Liver (tissue), 9 donors: Measurements from ENCODE around the gene DNAJC22. TPM values are rescaled to one million over a fixed set of nuclear protein-coding genes. Genes with fewer than 3 reads are reported as not detected.

Source experiments
- DNase-seq: peaks from one replicate; pipeline ENCODE4 v3.0.0-alpha.2; 2017; ENCODE audit warnings: low spot score
- H3K27ac ChIP-seq, 2 donors: one replicate each; pipeline ENCODE4 v1.7.0; 2013; ENCODE audit warnings: inconsistent platforms in 2 of 2, low read length in 2 of 2, control low read depth in 1 of 2, low read depth in 1 of 2, mild to moderate bottlenecking in 1 of 2
- H3K27me3 ChIP-seq, 4 donors: one replicate each; pipeline versions ENCODE4 v1.6.1 to v1.7.0; 2013; ENCODE audit warnings: low read length in 3 of 4, inconsistent platforms in 1 of 4, mild to moderate bottlenecking in 1 of 4, moderate library complexity in 1 of 4; ENCODE audit not compliant: control insufficient read depth in 4 of 4, insufficient read depth in 4 of 4
- H3K36me3 ChIP-seq, 4 donors: one replicate each; pipeline versions ENCODE4 v1.6.1 to v1.7.0; 2013; ENCODE audit warnings: low read length in 3 of 4, mild to moderate bottlenecking in 3 of 4, low read depth in 1 of 4, moderate library complexity in 1 of 4; ENCODE audit not compliant: control insufficient read depth in 4 of 4, insufficient read depth in 3 of 4
- H3K4me1 ChIP-seq, 4 donors: one replicate each; pipeline versions ENCODE4 v1.6.1 to v1.7.0; 2013; ENCODE audit warnings: low read length in 3 of 4, mild to moderate bottlenecking in 3 of 4, moderate library complexity in 1 of 4; ENCODE audit not compliant: control insufficient read depth in 4 of 4, insufficient read depth in 4 of 4
- H3K4me3 ChIP-seq, 3 donors: one replicate each; pipeline versions ENCODE4 v1.6.1 to v1.7.0; 2013; ENCODE audit warnings: low read length in 3 of 3, control low read depth in 1 of 3, low read depth in 1 of 3, mild to moderate bottlenecking in 1 of 3
- H3K9ac ChIP-seq, 2 donors: one replicate each; pipeline ENCODE4 v1.7.0; 2013; ENCODE audit warnings: low read length in 2 of 2, mild to moderate bottlenecking in 2 of 2, moderate library complexity in 2 of 2, control low read depth in 1 of 2, low read depth in 1 of 2
- H3K9me3 ChIP-seq, 4 donors: one replicate each; pipeline versions ENCODE4 v1.6.1 to v1.7.0; 2013; ENCODE audit warnings: low read length in 3 of 4; ENCODE audit not compliant: control insufficient read depth in 4 of 4
- EGR1 ChIP-seq, 2 donors: IDR thresholded peaks; 2 replicates each; pipeline ENCODE4 v1.6.1; 2016 to 2018; ENCODE audit warnings: antibody characterized with exemption in 2 of 2, low read depth in 2 of 2
- FOXA1 ChIP-seq: IDR thresholded peaks from 2 replicates; pipeline ENCODE4 v1.6.1; 2016; ENCODE audit warnings: antibody characterized with exemption
- FOXA2 ChIP-seq: IDR thresholded peaks from 2 replicates; pipeline ENCODE4 v1.6.1; 2016; ENCODE audit warnings: antibody characterized with exemption
- GABPA ChIP-seq, 2 donors: IDR thresholded peaks in 1 of 2; conservative IDR thresholded peaks in 1 of 2; 2 replicates each; pipeline ENCODE4 v1.6.1; 2016; ENCODE audit warnings: antibody characterized with exemption in 2 of 2, mild to moderate bottlenecking in 1 of 2, moderate library complexity in 1 of 2
- HNF4A ChIP-seq, 2 donors: conservative IDR thresholded peaks; 2 replicates each; pipeline ENCODE4 v1.6.1; 2016; ENCODE audit warnings: antibody characterized with exemption in 2 of 2, mild to moderate bottlenecking in 2 of 2
- HNF4G ChIP-seq: IDR thresholded peaks from 2 replicates; pipeline ENCODE4 v1.6.1; 2016; ENCODE audit warnings: antibody characterized with exemption
- JUND ChIP-seq, 2 donors: IDR thresholded peaks; 2 replicates each; pipeline ENCODE4 v1.6.1; 2016; ENCODE audit warnings: antibody characterized with exemption in 2 of 2
- NR2F2 ChIP-seq: IDR thresholded peaks from 2 replicates; pipeline ENCODE4 v1.6.1; 2016; ENCODE audit warnings: antibody characterized with exemption
- RAD21 ChIP-seq, 2 donors: IDR thresholded peaks; 2 replicates each; pipeline ENCODE4 v1.6.1; 2016; ENCODE audit warnings: antibody characterized with exemption in 2 of 2, mild to moderate bottlenecking in 2 of 2
- REST ChIP-seq: IDR thresholded peaks from 2 replicates; pipeline ENCODE4 v1.6.1; 2016; ENCODE audit warnings: antibody characterized with exemption, mild to moderate bottlenecking
- RXRA ChIP-seq, 2 donors: IDR thresholded peaks; 2 replicates each; pipeline ENCODE4 v1.6.1; 2017 to 2018; ENCODE audit warnings: antibody characterized with exemption in 2 of 2, mild to moderate bottlenecking in 1 of 2
- SP1 ChIP-seq: IDR thresholded peaks from 2 replicates; pipeline ENCODE4 v1.6.1; 2018; ENCODE audit warnings: antibody characterized with exemption, mild to moderate bottlenecking
- TAF1 ChIP-seq: conservative IDR thresholded peaks from 2 replicates; pipeline ENCODE4 v1.6.1; 2016; ENCODE audit warnings: antibody characterized with exemption, mild to moderate bottlenecking
- YY1 ChIP-seq: IDR thresholded peaks from 2 replicates; pipeline ENCODE4 v1.6.1; 2016; ENCODE audit warnings: antibody characterized with exemption, mild to moderate bottlenecking
- WGBS: extraction: QIAGEN DNeasy Blood & Tissue Kit; methylation state at CpG from one replicate; pipeline ENCODE4 v1.1.7; 2013; 5-methylcytosine and 5-hydroxymethylcytosine counted together
- polyA plus RNA-seq, 2 donors: library from polyadenylated mRNA; stranded (reverse) in 1 of 2; unstranded in 1 of 2; fragments of 200-250 nt in 1 of 2; fragments of >200 nt in 1 of 2; fragmentation: Nextera tagmentation in 1 of 2; extraction: Ambion mirVana in 1 of 2; gene quantifications; one replicate each; pipeline versions ENCODE4 v1.2.1 to v1.2.3, GENCODE V29; 2013 to 2015
- total RNA-seq, 2 donors: library from RNA; depleted of rRNA; stranded (reverse); fragments of >200 nt; gene quantifications; one replicate each; pipeline ENCODE4 v1.2.3, GENCODE V29; 2014
- TF ChIP-seq, protein P1 (sequence below): fragments of 150-350 bp; IDR thresholded peaks from 2 replicates; pipeline ENCODE4 v1.5.1; 2017; ENCODE audit warnings: improper control_type of control experiment, low read depth, low read length; ENCODE audit not compliant: missing input control
- TF ChIP-seq, protein P2 (sequence below): IDR thresholded peaks from 2 replicates; pipeline ENCODE4 v1.6.1; 2016; ENCODE audit warnings: antibody characterized with exemption
- TF ChIP-seq, protein P3 (sequence below): IDR thresholded peaks from 2 replicates; pipeline ENCODE4 v1.6.1; 2016; ENCODE audit warnings: antibody characterized with exemption
- donor health status: healthy.
- donor health status: healthy.
- donor health status: healthy.
- donor health status: healthy.
- donor health status: healthy.

Gene DNAJC22
- total and polyA plus RNA-seq, 4 donors, result 16.6 to 49.4 (median 28.2) TPM

GRCh38 chr12:49334681-49335080 lies 12.0 kb upstream of the DNAJC22 start:
- 63% methylated on average over 12 of the region's 12 CpGs for WGBS
- DNase-seq, result no peak
- Histone ChIP-seq H3K27ac (no peak overlapping the region), H3K4me3 (no peak overlapping the region), H3K9me3 (no peaks in the 10 kb centered on the region), H3K9ac (no peak overlapping the region), H3K27me3 (peaks cover 0 to 13% (median 4%) of the 10 kb centered on the region in 4 donors), H3K36me3 (no peaks in the 10 kb centered on the region), H3K4me1 (peaks cover 0 to 14% (median 9%) of the 10 kb centered on the region in 4 donors)
- TF ChIP-seq RAD21 (IDR thresholded peaks at IDR 0.05), result no peak
- TF ChIP-seq JUND (IDR thresholded peaks at IDR 0.05), result no peak
- TF ChIP-seq TAF1, result no peak
- TF ChIP-seq, protein P1, sequence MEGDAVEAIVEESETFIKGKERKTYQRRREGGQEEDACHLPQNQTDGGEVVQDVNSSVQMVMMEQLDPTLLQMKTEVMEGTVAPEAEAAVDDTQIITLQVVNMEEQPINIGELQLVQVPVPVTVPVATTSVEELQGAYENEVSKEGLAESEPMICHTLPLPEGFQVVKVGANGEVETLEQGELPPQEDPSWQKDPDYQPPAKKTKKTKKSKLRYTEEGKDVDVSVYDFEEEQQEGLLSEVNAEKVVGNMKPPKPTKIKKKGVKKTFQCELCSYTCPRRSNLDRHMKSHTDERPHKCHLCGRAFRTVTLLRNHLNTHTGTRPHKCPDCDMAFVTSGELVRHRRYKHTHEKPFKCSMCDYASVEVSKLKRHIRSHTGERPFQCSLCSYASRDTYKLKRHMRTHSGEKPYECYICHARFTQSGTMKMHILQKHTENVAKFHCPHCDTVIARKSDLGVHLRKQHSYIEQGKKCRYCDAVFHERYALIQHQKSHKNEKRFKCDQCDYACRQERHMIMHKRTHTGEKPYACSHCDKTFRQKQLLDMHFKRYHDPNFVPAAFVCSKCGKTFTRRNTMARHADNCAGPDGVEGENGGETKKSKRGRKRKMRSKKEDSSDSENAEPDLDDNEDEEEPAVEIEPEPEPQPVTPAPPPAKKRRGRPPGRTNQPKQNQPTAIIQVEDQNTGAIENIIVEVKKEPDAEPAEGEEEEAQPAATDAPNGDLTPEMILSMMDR, result no peak
- TF ChIP-seq GABPA (IDR thresholded peaks at IDR 0.05 in 1 of 2, conservative IDR thresholded peaks at IDR 0.05 in 1 of 2), result no peak
- TF ChIP-seq, protein P2, sequence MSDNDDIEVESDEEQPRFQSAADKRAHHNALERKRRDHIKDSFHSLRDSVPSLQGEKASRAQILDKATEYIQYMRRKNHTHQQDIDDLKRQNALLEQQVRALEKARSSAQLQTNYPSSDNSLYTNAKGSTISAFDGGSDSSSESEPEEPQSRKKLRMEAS, result no peak
- TF ChIP-seq RXRA (IDR thresholded peaks at IDR 0.05), result no peak
- TF ChIP-seq, protein P3, sequence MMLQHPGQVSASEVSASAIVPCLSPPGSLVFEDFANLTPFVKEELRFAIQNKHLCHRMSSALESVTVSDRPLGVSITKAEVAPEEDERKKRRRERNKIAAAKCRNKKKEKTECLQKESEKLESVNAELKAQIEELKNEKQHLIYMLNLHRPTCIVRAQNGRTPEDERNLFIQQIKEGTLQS, result no peak
- no peak for TF ChIP-seq EGR1 (IDR thresholded peaks at IDR 0.05; ENCODE audit: low read depth in 2 of 2)
- no peak for TF ChIP-seq REST
- no peak for TF ChIP-seq FOXA2
- TF ChIP-seq SP1, result no peak
- no peak for TF ChIP-seq FOXA1

DNA sequence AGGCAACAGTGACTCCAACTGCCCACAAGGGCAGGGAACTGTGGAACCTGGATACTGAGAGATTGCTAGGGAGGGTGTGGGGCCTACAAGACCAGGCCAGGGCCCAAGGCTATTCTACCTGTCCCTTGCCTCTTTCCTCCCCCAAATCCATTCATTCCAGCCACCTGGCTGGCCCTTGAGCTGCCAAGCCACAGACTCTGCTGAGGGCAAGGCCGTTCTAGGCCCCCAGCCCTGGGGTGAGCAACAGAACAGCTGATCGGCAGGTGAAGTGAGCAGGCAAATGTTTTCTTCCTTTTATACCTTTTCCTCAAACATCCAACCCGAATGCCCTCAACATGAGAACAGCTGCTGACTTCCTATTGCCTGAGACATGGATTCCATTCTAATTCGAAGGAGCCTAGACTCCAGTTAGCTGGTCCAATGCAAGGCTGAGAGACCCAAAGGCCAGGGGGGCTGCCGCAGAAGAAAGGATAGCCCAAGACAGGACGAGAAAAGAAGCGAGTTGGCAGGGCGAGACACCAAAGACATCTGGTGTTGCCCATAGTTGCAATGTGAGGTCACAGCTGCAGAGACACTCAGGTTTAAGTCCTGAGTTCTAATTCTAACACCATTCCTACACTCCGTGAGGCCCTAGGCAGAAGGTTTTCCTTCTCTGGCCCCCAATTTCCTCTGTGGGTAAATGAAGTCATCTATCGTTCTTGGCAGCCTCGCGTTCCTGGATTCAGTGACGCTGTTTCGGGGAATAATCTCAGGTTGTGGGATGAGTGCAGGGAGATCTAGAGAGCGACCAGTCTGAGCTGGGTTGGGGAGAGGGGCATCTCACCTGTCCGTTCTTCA lies 11.4 kb upstream of the DNAJC22 start:
- WGBS, result 71% methylated on average over 16 of the region's 16 CpGs
- H3K4me1 ChIP-seq, result peaks cover 0 to 14% (median 9%) of the 10 kb centered on the region in 4 donors
- no peaks in the 10 kb centered on the region for H3K9me3 ChIP-seq
- no peak overlapping the region for H3K27ac ChIP-seq
- no peak overlapping the region for H3K4me3 ChIP-seq
- no peak overlapping the region for H3K9ac ChIP-seq
- no peaks in the 10 kb centered on the region for H3K36me3 ChIP-seq
- DNase-seq, result no peak
- H3K27me3 ChIP-seq, result peaks cover 0 to 13% (median 4%) of the 10 kb centered on the region in 4 donors
- no peak for TF ChIP-seq EGR1 (IDR thresholded peaks at IDR 0.05; ENCODE audit: low read depth in 2 of 2)
- TF ChIP-seq FOXA2, result no peak
- TF ChIP-seq GABPA (IDR thresholded peaks at IDR 0.05 in 1 of 2, conservative IDR thresholded peaks at IDR 0.05 in 1 of 2), result no peak
- no peak for TF ChIP-seq FOXA1
- TF ChIP-seq NR2F2, result no peak
- TF ChIP-seq RXRA (IDR thresholded peaks at IDR 0.05), result no peak
- no peak for TF ChIP-seq TAF1
- TF ChIP-seq, protein P1, result no peak
- no peak for TF ChIP-seq REST
- no peak for TF ChIP-seq YY1
- no peak for TF ChIP-seq HNF4A (conservative IDR thresholded peaks at IDR 0.05)
- TF ChIP-seq HNF4G, result no peak
- TF ChIP-seq, protein P2, result no peak
- TF ChIP-seq RAD21 (IDR thresholded peaks at IDR 0.05), result no peak
